ENCODE data around the gene APELA.

The APELA gene

DNA sequence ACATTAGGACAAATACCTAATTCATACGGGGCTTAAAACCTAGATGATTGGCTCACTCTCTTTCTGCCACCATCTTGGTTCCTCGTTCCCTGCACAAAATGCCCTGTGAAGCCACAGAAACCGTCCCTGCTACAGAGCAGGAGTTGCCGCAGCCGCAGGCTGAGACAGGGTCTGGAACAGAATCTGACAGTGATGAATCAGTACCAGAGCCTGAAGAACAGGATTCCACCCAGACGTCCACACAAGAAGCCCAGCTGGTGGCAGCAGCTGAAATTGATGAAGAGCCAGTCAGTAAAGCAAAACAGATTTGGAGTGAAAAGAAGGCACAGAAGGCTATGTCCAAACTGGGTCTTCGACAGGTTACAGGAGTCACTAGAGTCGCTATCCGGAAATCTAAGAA is 66.2 kb downstream of the APELA start:
- Mint-ChIP-seq H3K9me3 (no peaks in the 10 kb centered on the region), H3K36me3 (ENCODE audit: low read depth) (no peaks in the 10 kb centered on the region), H3K4me3 (no peak overlapping the region), H3K4me1 (ENCODE audit: low read depth) (no peaks in the 10 kb centered on the region), H3K27ac (no peak overlapping the region), H3K27me3 (peaks cover 22% of the 10 kb centered on the region)

DNA sequence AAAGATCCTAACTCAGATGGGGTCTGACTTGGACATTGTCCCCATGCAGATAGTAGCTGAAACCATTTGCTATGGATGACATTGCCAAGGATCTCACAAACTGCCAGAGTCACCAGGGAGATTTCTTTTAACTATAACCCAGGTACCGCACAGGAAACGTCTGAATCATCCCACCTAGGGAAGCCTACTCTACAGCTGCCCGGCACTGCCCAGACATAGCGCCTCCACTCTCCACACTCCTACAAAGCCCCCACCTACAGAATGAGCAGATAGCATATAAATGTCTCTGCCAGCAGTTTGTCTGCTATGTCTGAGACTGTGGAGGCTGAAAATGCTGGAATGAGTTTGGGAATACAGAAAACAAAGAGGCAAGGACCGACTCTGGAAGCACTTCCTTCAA is 68.2 kb downstream of the APELA start:
- H3K27ac Mint-ChIP-seq, result no peak overlapping the region
- no peak overlapping the region for H3K4me3 Mint-ChIP-seq
- H3K27me3 Mint-ChIP-seq, result peaks cover 22% of the 10 kb centered on the region
- no peaks in the 10 kb centered on the region for H3K4me1 Mint-ChIP-seq (ENCODE audit: low read depth)
- no peaks in the 10 kb centered on the region for H3K9me3 Mint-ChIP-seq
- H3K36me3 Mint-ChIP-seq (ENCODE audit: low read depth), result no peaks in the 10 kb centered on the region

- Mint-ChIP-seq H3K4me1 (ENCODE audit: low read depth) (no peaks in the 10 kb centered on the region), H3K4me3 (no peak overlapping the region), H3K27me3 (peaks cover 22% of the 10 kb centered on the region), H3K36me3 (ENCODE audit: low read depth) (no peaks in the 10 kb centered on the region), H3K27ac (no peak overlapping the region), H3K9me3 (no peaks in the 10 kb centered on the region)
Observed at GRCh38 chr4:164946810-164947209, 69.8 kb downstream of the APELA start.
